LNCaP clone FGC (cell line): ENCODE results near the gene BEGAIN.
A peak's percentile ranks its signal among the peaks of the same experiment; 100 is the strongest.

Experiments used
- DNase-seq: peaks from one replicate; pipeline ENCODE4 v3.0.0-alpha.2; 2011; ENCODE audit warnings: low read depth
- H3K4me3 ChIP-seq: 2 replicates; pipeline ENCODE4 v1.5.1; 2011; ENCODE audit warnings: mild to moderate bottlenecking, low read depth, low read length, control low read depth
- CTCF ChIP-seq: IDR thresholded peaks from 2 replicates; pipeline ENCODE4 v1.5.1; 2012; ENCODE audit warnings: mild to moderate bottlenecking; ENCODE audit not compliant: control insufficient read depth, insufficient read depth; ENCODE audit errors: extremely low read depth

The BEGAIN gene

GRCh38 chr14:100548295-100548655 lies 38.9 kb downstream of the BEGAIN start:
- TF ChIP-seq CTCF = no peak
- no peak for DNase-seq
- no peak overlapping the region for H3K4me3 ChIP-seq

GRCh38 chr14:100547633-100548294 lies 39.5 kb downstream of the BEGAIN start:
- DNase-seq = peak; percentile 87

DNA sequence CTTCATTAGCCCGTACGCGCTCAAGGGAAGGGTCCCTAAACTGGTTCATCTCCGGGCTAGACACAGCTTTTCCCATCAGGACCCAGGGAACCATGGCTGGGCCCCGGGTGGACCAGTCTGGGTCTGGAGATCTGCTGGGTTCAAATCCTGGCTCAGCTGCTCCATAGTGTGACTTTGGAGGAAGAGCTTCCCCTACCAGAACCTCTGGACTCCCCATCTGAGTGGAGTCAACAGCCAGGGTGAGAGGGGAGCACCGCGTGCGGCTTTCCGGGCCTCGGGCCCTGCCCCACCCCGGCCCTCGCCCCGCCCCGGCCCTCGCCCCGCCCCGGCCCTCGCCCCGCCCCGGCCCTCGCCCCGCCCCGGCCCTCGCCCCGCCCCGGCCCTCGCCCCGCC lies 41.2 kb downstream of the BEGAIN start:
- no peak for TF ChIP-seq CTCF
- H3K4me3 ChIP-seq = no peak overlapping the region
- DNase-seq = no peak

More at GRCh38 chr14:100547633-100548294, 39.5 kb downstream of the BEGAIN start:
- H3K4me3 ChIP-seq = no peak overlapping the region
- no peak for TF ChIP-seq CTCF

DNA sequence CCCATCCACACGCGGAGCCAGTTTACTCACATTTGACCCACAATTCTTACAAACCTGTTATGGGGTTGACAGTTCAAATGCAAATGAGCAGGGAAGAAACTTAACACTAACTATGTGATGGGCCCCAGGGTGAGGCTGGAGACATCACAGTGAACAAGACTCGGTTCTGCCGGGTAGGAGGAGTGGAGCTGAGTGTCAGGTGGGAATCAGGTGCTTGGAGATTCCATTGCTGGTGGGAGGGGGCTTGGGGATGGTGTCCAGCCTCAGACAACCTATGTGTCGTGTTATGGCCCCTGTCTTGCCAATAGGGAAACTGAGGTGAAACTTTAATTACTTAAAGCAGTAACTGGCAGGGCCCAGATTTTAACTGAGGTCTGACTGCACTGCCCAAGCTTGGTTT lies 41.9 kb downstream of the BEGAIN start:
- no peak for TF ChIP-seq CTCF
- no peak for DNase-seq
- H3K4me3 ChIP-seq = no peak overlapping the region

GRCh38 chr14:100544506-100545141 lies 42.6 kb downstream of the BEGAIN start:
- no peak for TF ChIP-seq CTCF
- no peak overlapping the region for H3K4me3 ChIP-seq
- DNase-seq = no peak

GRCh38 chr14:100543471-100544455 lies 43.5 kb downstream of the BEGAIN start:
- DNase-seq = no peak
- no peak for TF ChIP-seq CTCF
- H3K4me3 ChIP-seq = no peak overlapping the region
